GM18526 (cell line): Measurements from ENCODE around the gene ABCC5.

ENCODE experiments used
- POLR2A ChIP-seq: IDR thresholded peaks from 3 replicates; pipeline ENCODE4 v1.6.1; 2011; ENCODE audit not compliant: insufficient read length; ENCODE audit errors: extremely low read depth

ABCC5 gene

GRCh38 chr3:183953471-183954070, 64.1 kb downstream of the ABCC5 start:
- no peak for TF ChIP-seq POLR2A

GRCh38 chr3:183951459-183951858, 66.2 kb downstream of the ABCC5 start:
- no peak for TF ChIP-seq POLR2A

- TF ChIP-seq POLR2A = no peak
Observed at GRCh38 chr3:183949690-183950089, 68.0 kb downstream of the ABCC5 start.

GRCh38 chr3:183946037-183946436, 71.6 kb downstream of the ABCC5 start:
- TF ChIP-seq POLR2A = no peak

- TF ChIP-seq POLR2A = no peak
Observed at GRCh38 chr3:183944775-183945174, 72.9 kb downstream of the ABCC5 start.

- no peak for TF ChIP-seq POLR2A
Observed at GRCh38 chr3:183943739-183944138, 73.9 kb downstream of the ABCC5 start.

GRCh38 chr3:183941216-183941615, 76.5 kb downstream of the ABCC5 start:
- TF ChIP-seq POLR2A = no peak

GRCh38 chr3:183937601-183938286, 79.9 kb downstream of the ABCC5 start:
- no peak for TF ChIP-seq POLR2A

GRCh38 chr3:183933160-183933559, 84.5 kb downstream of the ABCC5 start:
- TF ChIP-seq POLR2A = no peak

GRCh38 chr3:183931881-183932280, 85.8 kb downstream of the ABCC5 start:
- no peak for TF ChIP-seq POLR2A

GRCh38 chr3:183930086-183930485, 87.6 kb downstream of the ABCC5 start:
- TF ChIP-seq POLR2A = no peak

GRCh38 chr3:183927059-183927458, 90.6 kb downstream of the ABCC5 start:
- TF ChIP-seq POLR2A = no peak

GRCh38 chr3:183924956-183925355, 92.7 kb downstream of the ABCC5 start:
- no peak for TF ChIP-seq POLR2A

- no peak for TF ChIP-seq POLR2A
Observed at GRCh38 chr3:183924543-183924942, 93.1 kb downstream of the ABCC5 start.

GRCh38 chr3:183922421-183922820, 95.3 kb downstream of the ABCC5 start:
- TF ChIP-seq POLR2A = no peak

- no peak for TF ChIP-seq POLR2A
Observed at GRCh38 chr3:183921096-183921495, 96.6 kb downstream of the ABCC5 start.

GRCh38 chr3:183920416-183920815, 97.3 kb downstream of the ABCC5 start:
- TF ChIP-seq POLR2A = no peak

GRCh38 chr3:183918178-183918577, 99.5 kb downstream of the ABCC5 start:
- no peak for TF ChIP-seq POLR2A

- TF ChIP-seq POLR2A = no peak
Observed at GRCh38 chr3:183917776-183918175, 99.9 kb downstream of the ABCC5 start.
